WERI-Rb-1 (cell line): ENCODE results near the gene ELOVL2.

ENCODE experiments used
- DNase-seq: peaks from one replicate; pipeline ENCODE4 v3.0.0-alpha.2; 2020
- H3K27ac ChIP-seq: fragments of 250-450 bp; sonication (Bioruptor Pico); 2 replicates; pipeline ENCODE4 v1.5.1; 2020; ENCODE audit warnings: mild to moderate bottlenecking, moderate library complexity
- H3K27me3 ChIP-seq: fragments of 250-450 bp; sonication (Bioruptor Pico); 2 replicates; pipeline ENCODE4 v1.5.1; 2021; ENCODE audit warnings: mild to moderate bottlenecking, low read depth, moderate library complexity; ENCODE audit not compliant: insufficient read depth, severe bottlenecking
- H3K36me3 ChIP-seq: fragments of 250-450 bp; sonication (Bioruptor Pico); 2 replicates; pipeline ENCODE4 v1.5.1; 2020; ENCODE audit warnings: mild to moderate bottlenecking, moderate library complexity
- H3K4me3 ChIP-seq: 2 replicates; pipeline ENCODE4 v1.5.1; 2011; ENCODE audit warnings: low read depth, mild to moderate bottlenecking, control low read depth, low read length
- H3K9me3 ChIP-seq: fragments of 250-450 bp; sonication (Bioruptor Pico); 2 replicates; pipeline ENCODE4 v1.5.1; 2021; ENCODE audit warnings: mild to moderate bottlenecking, moderate library complexity; ENCODE audit not compliant: severe bottlenecking
- TF ChIP-seq, protein P1 (sequence below): IDR thresholded peaks from 2 replicates; pipeline ENCODE4 v1.5.1; 2011; ENCODE audit warnings: low read depth, mild to moderate bottlenecking, control low read depth, inconsistent platforms, low read length

ELOVL2 gene

DNA sequence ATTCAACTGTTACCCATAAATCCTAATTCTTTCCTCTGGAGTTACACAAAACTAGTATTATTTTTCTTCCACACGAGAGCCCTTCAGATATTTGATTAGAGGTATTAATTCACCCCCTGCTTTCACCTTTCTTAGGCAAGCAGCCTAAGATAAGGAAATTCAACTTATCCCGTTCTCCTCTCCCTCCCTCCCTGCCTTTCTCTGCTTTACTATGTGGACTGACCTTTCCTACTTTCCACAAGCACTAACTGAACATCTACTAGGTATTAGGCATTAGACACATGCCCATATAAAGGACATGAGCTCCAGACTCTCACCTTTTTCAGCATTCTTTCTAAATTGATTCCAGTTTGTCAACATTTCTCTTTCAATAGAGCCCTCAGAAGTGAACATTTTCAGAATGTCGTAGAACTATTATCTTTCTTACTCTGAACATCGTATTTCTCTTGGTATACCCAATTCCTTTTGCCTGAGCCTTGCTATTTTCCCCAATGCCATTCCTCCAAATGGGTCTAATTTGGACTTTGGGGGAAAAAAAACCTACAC lies 16.5 kb downstream of the ELOVL2 start:
- Histone ChIP-seq H3K9me3 (no peaks in the 10 kb centered on the region), H3K36me3 (no peaks in the 10 kb centered on the region; the same call in 1 of the 2 replicates), H3K4me3 (no peak overlapping the region), H3K27me3 (no peaks in the 10 kb centered on the region), H3K27ac (no peak overlapping the region; the same call in none of the 2 replicates)
- no peak for DNase-seq
- TF ChIP-seq, protein P1, sequence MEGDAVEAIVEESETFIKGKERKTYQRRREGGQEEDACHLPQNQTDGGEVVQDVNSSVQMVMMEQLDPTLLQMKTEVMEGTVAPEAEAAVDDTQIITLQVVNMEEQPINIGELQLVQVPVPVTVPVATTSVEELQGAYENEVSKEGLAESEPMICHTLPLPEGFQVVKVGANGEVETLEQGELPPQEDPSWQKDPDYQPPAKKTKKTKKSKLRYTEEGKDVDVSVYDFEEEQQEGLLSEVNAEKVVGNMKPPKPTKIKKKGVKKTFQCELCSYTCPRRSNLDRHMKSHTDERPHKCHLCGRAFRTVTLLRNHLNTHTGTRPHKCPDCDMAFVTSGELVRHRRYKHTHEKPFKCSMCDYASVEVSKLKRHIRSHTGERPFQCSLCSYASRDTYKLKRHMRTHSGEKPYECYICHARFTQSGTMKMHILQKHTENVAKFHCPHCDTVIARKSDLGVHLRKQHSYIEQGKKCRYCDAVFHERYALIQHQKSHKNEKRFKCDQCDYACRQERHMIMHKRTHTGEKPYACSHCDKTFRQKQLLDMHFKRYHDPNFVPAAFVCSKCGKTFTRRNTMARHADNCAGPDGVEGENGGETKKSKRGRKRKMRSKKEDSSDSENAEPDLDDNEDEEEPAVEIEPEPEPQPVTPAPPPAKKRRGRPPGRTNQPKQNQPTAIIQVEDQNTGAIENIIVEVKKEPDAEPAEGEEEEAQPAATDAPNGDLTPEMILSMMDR, result no peak

DNA sequence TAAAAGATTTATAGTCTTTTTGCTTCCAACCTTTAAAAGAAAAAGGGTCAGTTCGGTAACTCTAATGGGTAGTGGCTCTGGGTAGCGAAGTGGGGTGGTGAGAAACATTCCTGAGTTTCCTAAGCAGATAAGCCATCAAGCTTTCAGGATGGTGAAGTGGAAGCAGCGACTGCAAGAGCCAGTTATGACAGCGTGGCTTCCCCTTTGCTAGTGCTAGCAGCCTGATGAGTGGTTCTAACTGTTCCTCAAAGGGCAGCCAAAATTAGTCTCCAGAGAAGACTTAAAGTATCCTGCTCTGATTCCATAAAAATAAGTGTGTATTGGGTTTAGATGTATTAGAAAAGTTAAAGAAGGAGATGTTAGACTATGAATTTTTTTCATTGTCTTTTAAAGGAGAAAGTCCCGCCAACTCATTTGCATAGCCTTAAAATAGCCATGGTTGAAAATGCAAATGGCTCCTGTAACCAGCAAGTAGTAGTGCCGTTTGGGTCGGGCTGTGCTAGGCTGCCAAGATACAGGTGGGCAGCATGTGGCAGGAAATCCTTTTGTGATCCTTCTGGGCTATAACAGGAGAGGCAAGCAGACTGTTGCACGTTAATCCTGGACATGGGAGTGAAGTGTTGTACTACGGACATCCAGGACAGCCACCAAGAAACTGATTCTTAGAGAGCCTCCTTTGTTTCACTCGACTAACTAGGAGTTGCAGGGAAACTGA lies 18.0 kb downstream of the ELOVL2 start:
- H3K36me3 ChIP-seq, result peaks cover 12% of the 10 kb centered on the region
- H3K9me3 ChIP-seq, result no peaks in the 10 kb centered on the region
- peak; percentile 78 for DNase-seq
- TF ChIP-seq, protein P1, result no peak
- no peaks in the 10 kb centered on the region for H3K27me3 ChIP-seq
- peak overlapping the region; percentile 62 for H3K27ac ChIP-seq
- peak overlapping the region; percentile 31 for H3K4me3 ChIP-seq

DNA sequence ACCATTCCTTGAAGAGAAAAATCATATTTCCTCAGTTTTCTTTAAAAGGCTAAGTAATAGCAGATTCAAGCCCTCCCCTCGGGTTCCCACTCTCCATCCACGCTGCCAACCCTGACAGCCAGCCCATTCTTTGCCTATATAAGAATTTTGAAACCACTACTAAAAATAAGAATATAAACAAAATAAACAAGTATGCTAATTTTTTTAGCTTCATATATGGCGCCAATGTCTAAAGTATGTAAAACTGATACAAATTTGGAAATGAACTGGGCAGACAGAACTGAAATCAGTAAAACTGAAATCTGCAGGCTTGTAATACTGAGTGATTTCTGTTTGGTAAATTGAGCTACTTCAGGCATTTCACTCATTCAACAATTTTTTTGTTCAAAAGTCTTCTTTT lies 19.0 kb downstream of the ELOVL2 start:
- TF ChIP-seq, protein P1, result no peak
- no peak for DNase-seq
- Histone ChIP-seq H3K36me3 (peaks cover 14% of the 10 kb centered on the region), H3K27ac (no peak overlapping the region), H3K4me3 (no peak overlapping the region), H3K27me3 (no peaks in the 10 kb centered on the region), H3K9me3 (no peaks in the 10 kb centered on the region)

DNA sequence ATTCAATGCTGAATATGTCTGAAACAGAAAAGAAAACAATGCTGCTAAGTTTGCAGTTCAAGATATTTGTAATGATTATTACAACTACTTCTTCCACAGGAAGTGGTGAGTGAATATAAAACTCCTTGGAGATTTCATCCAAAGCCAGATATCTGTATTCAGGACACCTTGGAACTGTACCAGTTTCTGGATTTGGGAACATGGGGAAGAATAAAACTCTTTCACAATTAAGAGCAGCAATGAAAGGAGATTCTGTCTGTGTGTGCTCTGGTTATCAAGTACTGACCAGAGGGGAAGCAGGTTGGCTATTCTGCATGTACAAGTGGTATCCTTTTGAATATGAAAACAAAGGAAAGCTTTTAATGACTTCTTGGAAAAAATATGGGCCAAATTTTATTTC lies 21.1 kb downstream of the ELOVL2 start:
- no peaks in the 10 kb centered on the region for H3K27me3 ChIP-seq
- no peak overlapping the region for H3K4me3 ChIP-seq
- H3K36me3 ChIP-seq, result peaks cover 14% of the 10 kb centered on the region
- no peak for DNase-seq
- TF ChIP-seq, protein P1, result no peak
- no peak overlapping the region for H3K27ac ChIP-seq
- no peaks in the 10 kb centered on the region for H3K9me3 ChIP-seq

DNA sequence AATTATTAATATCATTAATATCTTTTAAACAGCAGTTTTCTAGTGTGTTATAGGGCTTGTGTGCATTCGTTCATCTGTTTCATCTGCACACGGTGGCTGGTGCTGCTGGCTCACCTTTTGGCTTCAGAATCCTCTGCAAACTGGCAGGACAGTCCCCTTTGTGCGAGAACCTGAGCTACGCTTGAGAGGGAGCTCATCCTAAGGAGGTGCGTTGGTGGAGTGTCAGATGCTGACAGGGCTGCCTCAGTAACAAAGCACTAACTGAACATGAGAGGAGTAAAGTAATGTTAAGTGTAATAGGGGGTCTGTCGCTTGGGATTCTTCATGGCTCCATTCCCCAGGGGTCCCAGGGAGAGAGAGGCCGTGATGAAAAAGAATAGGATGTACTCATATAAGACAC lies 22.4 kb downstream of the ELOVL2 start:
- H3K4me3 ChIP-seq, result no peak overlapping the region
- TF ChIP-seq, protein P1, result no peak
- no peak overlapping the region for H3K27ac ChIP-seq
- no peak for DNase-seq
- peaks cover 14% of the 10 kb centered on the region for H3K36me3 ChIP-seq
- no peaks in the 10 kb centered on the region for H3K27me3 ChIP-seq
- H3K9me3 ChIP-seq, result no peaks in the 10 kb centered on the region
